ENCODE results near the gene ADRA2B.

DNA sequence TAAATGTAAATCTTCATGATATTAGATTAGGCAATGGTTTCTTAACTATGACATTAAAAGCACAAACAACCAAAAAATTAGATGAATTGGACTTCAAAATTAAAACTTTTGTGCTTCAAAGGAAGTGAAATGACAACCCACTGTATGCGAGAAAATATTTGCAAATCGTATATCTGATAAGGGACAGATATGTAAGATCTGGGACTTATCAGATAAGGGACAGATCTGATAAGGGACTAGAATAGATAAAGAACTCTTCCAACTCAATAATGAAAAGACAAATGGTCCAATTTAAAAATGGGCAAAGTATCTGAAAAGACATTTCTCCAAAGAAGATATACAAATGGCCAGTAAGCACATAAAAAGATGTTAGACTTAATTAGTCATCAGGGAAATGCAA lies 29.2 kb downstream of the ADRA2B start:
- TF ChIP-seq CTCF (IDR thresholded peaks at IDR 0.05) (no peak), POLR2A (IDR thresholded peaks at IDR 0.05) (no peak)

Data from lower leg skin (tissue), 3 donors.